AG04450 (cell line): Measurements from ENCODE around the gene COL2A1. TPM values are rescaled to one million over a fixed set of nuclear protein-coding genes. Genes with fewer than 3 reads are reported as not detected.

ENCODE experiments used
- CTCF ChIA-PET: fragments of 300-600, 350-600 bp; formaldehyde crosslinking; extraction: SDS; loops from one replicate; lab custom pipeline; 2022; ENCODE audit warnings: antibody characterized with exemption, inconsistent platforms; lab: Charles Lee
- POLR2A ChIA-PET: fragments of 350-600 bp; formaldehyde crosslinking; extraction: SDS; loops from one replicate; lab custom pipeline; 2021; ENCODE audit warnings: antibody characterized with exemption, inconsistent platforms; lab: Yijun Ruan, JAX
- DNase-seq: peaks from one replicate; pipeline ENCODE4 v3.0.0-alpha.2; 2011; ENCODE audit warnings: low read depth, low spot score
- H3K27ac ChIP-seq: one replicate; pipeline ENCODE4 v1.5.1; 2012; ENCODE audit warnings: low read depth, low read length, control low read depth
- H3K27me3 ChIP-seq: one replicate; pipeline ENCODE4 v1.6.0; 2012; ENCODE audit warnings: low read length; ENCODE audit not compliant: control insufficient read depth, insufficient read depth
- H3K4me3 ChIP-seq: 2 replicates; pipeline ENCODE4 v1.5.1; 2011; ENCODE audit warnings: mild to moderate bottlenecking, low read depth, low read length, control low read depth
- H3K9me3 ChIP-seq: 2 replicates; pipeline ENCODE4 v1.5.1; 2012; ENCODE audit warnings: low read length; ENCODE audit not compliant: control insufficient read depth, insufficient read depth
- CTCF ChIP-seq: IDR thresholded peaks from 2 replicates; pipeline ENCODE4 v1.5.1; 2011; ENCODE audit warnings: low read depth, low read length, control low read depth, inconsistent platforms
- polyA plus RNA-seq: library from polyadenylated mRNA; depleted of rRNA; stranded (reverse); fragments of >200 nt; gene quantifications from 2 replicates; pipeline ENCODE4 v1.2.3, GENCODE V29; 2011

Gene COL2A1
- polyA plus RNA-seq, 1 experiment: not detected

GRCh38 chr12:47940773-47941474 is 63.4 kb downstream of the COL2A1 start:
- no peak overlapping the region for H3K4me3 ChIP-seq
- no peak overlapping the region for H3K27ac ChIP-seq
- no peak for DNase-seq
- CTCF ChIA-PET: interaction anchor here (1.5 kb wide), 1 partner anchor 9 kb away, joined by 3 read pairs; no protein-coding TSS in a partner anchor
- no peak for TF ChIP-seq CTCF
- POLR2A ChIA-PET: no interaction called here
- H3K27me3 ChIP-seq: peaks cover 9% of the 10 kb centered on the region
- H3K9me3 ChIP-seq: no peaks in the 10 kb centered on the region; the same call in 1 of the 2 replicates

GRCh38 chr12:47939009-47939601 is 65.2 kb downstream of the COL2A1 start:
- ChIA-PET POLR2A (no interaction called here), CTCF (interaction anchor here (0.7 to 2.1 kb wide), 2 partner anchors 10 to 100 kb away, joined by 4 to 11 read pairs; no protein-coding TSS in a partner anchor)
- H3K27me3 ChIP-seq: peaks cover 9% of the 10 kb centered on the region
- H3K4me3 ChIP-seq: no peak overlapping the region
- no peaks in the 10 kb centered on the region; the same call in 1 of the 2 replicates for H3K9me3 ChIP-seq
- H3K27ac ChIP-seq: no peak overlapping the region
- no peak for DNase-seq
- TF ChIP-seq CTCF: no peak

- Histone ChIP-seq H3K27ac (no peak overlapping the region), H3K4me3 (no peak overlapping the region), H3K27me3 (peaks cover 9% of the 10 kb centered on the region), H3K9me3 (no peaks in the 10 kb centered on the region; the same call in 1 of the 2 replicates)
- DNase-seq: no peak
- TF ChIP-seq CTCF: no peak
- POLR2A ChIA-PET: no interaction called here
- CTCF ChIA-PET: interaction anchor here (0.7 to 2.1 kb wide), 2 partner anchors 11 to 100 kb away, joined by 4 to 11 read pairs; no protein-coding TSS in a partner anchor
These were observed 65.7 kb downstream of the COL2A1 start for GRCh38 chr12:47938594-47938993.

- Histone ChIP-seq H3K4me3 (no peak overlapping the region), H3K27ac (no peak overlapping the region), H3K27me3 (peaks cover 9% of the 10 kb centered on the region), H3K9me3 (no peaks in the 10 kb centered on the region; the same call in 1 of the 2 replicates)
- POLR2A ChIA-PET: no interaction called here
- CTCF ChIA-PET: interaction anchor here (2.1 kb wide), 1 partner anchor 11 kb away, joined by 11 read pairs; no protein-coding TSS in a partner anchor
- no peak for DNase-seq
- no peak for TF ChIP-seq CTCF
These were observed 66.2 kb downstream of the COL2A1 start for GRCh38 chr12:47938093-47938492.

DNA sequence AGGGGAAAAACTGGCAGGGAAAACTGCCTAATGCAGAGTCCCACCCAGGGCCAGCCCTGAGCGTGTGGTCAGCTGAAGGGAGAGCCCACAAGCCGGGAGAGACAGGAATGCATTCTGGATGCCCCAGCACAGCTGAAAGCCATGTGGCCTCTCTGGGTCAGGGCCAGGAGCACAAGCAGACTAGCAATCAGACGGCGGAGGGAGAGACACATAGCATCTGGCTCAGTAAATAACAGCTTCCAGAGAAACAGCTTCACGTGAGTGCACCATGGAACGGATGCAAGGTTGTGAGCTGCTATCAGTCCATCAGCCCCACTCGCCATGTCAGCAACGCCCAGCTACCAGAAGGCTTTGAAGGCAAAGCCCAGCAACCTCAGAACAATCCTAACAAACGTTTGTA is 69.1 kb downstream of the COL2A1 start:
- DNase-seq: peak; percentile 72

More for the DNA sequence above, 69.1 kb downstream of the COL2A1 start:
- no peak for TF ChIP-seq CTCF
- Histone ChIP-seq H3K9me3 (no peaks in the 10 kb centered on the region), H3K27me3 (peaks cover 8% of the 10 kb centered on the region), H3K4me3 (no peak overlapping the region), H3K27ac (no peak overlapping the region)
- POLR2A ChIA-PET: interaction anchor here (0.7 to 1.6 kb wide), 3 partner anchors 12 to 53 kb away, joined by 4 to 6 read pairs (median 5); partner anchors contain the start of gene VDR
- CTCF ChIA-PET: interaction anchor here (1.1 to 2.4 kb wide), 3 partner anchors 14 to 98 kb away, joined by 3 to 19 read pairs (median 4); partner anchors contain the start of gene VDR
